Ramos (cell line): ENCODE measurements around the gene ENOX2.

Experiments
- in situ Hi-C: fragments of 300-500 bp; cut with MboI; formaldehyde crosslinking; loops from one replicate; pipeline ENCODE4 v1.14.3; 2022; ENCODE audit warnings: low sequenced_read_pairs; ENCODE audit not compliant: unreplicated experiment

ENOX2 gene

GRCh38 chrX:130577431-130577830 is 325.6 kb downstream of the ENOX2 start:
- in situ Hi-C loops, result no loop called here

DNA sequence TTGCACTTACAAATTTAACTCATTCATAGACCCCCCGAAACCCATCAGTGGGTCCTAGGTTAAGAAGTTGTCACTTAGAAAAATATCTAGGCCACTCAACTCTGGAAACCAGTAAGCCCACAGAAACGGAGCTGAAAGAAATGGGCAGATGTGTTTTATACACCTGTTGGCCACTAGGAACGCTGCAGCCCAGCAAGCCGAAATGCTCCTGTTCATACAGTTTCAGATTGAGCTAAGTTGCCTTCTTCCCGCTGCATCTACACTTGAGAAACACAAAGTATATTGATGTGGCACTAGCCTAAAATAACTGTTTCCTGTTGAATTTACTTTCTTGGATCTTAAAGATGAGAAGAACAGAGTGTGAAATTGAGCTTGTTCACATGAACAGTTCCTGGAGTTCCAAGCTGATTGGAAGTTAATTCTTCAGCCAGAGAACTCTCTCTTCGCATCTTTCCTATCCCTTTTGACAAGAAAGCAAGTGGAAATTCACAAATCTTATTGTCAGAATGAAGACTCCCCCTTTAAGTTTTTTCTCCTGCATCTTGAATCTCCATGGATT is 327.1 kb downstream of the ENOX2 start:
- in situ Hi-C loops, result no loop called here
